CD4-positive, alpha-beta T cell treated with Interferon gamma for 1 hour (primary cell): ENCODE measurements around the gene WDR33.
A peak's percentile ranks its signal among the peaks of the same experiment; 100 is the strongest.
"Not testable (repeated sequence)": the region's sequence is repeated elsewhere in the genome, so short reads cannot be mapped to it uniquely, and the experiment has no call there.

Source experiments
- DNase-seq: peaks from one replicate; pipeline ENCODE4 v3.0.0-alpha.2; 2020

The WDR33 gene

GRCh38 chr2:127810619-127811396 is at the start of gene WDR33:
Gene WDR33 (minus strand): TSS chr2:127811171. CDS start chr2:127770981, 40,190 bp downstream.
- DNase-seq: peak; percentile 93

GRCh38 chr2:127860130-127860529 is 49.2 kb upstream of the WDR33 start:
- no peak for DNase-seq

GRCh38 chr2:127859712-127860085 is 48.7 kb upstream of the WDR33 start:
- peak; percentile 75 for DNase-seq

- DNase-seq: no peak
Observed at GRCh38 chr2:127857265-127857808, 46.4 kb upstream of the WDR33 start.

GRCh38 chr2:127853671-127854070 is 42.7 kb upstream of the WDR33 start:
- DNase-seq: no peak

- DNase-seq: no peak
Observed at GRCh38 chr2:127852388-127852787, 41.4 kb upstream of the WDR33 start.

GRCh38 chr2:127847931-127848330 is 37.0 kb upstream of the WDR33 start:
- DNase-seq: no peak

GRCh38 chr2:127844973-127845372 is 34.0 kb upstream of the WDR33 start:
- no peak for DNase-seq

- DNase-seq: no peak
Observed at GRCh38 chr2:127843677-127844076, 32.7 kb upstream of the WDR33 start.

GRCh38 chr2:127841466-127842178 is 30.7 kb upstream of the WDR33 start:
- DNase-seq: no peak

GRCh38 chr2:127840893-127841292 is 29.9 kb upstream of the WDR33 start:
- no peak for DNase-seq

GRCh38 chr2:127834951-127835350 is 24.0 kb upstream of the WDR33 start:
- DNase-seq: no peak

GRCh38 chr2:127829845-127830246 is 18.9 kb upstream of the WDR33 start:
- peak; percentile 69 for DNase-seq

GRCh38 chr2:127826708-127827107 is 15.7 kb upstream of the WDR33 start:
- not testable (repeated sequence) for DNase-seq

- no peak for DNase-seq
Observed at GRCh38 chr2:127826047-127826446, 15.1 kb upstream of the WDR33 start.

- no peak for DNase-seq
Observed at GRCh38 chr2:127820080-127820668, 9.2 kb upstream of the WDR33 start.

GRCh38 chr2:127818794-127819425 is 7.9 kb upstream of the WDR33 start:
- DNase-seq: no peak

GRCh38 chr2:127818241-127818640 is 7.3 kb upstream of the WDR33 start:
- no peak for DNase-seq

GRCh38 chr2:127814677-127815076 is 3.7 kb upstream of the WDR33 start:
- no peak for DNase-seq

- DNase-seq: not testable (repeated sequence)
Observed at GRCh38 chr2:127812441-127812840, 1.5 kb upstream of the WDR33 start.

- DNase-seq: no peak
Observed at GRCh38 chr2:127811397-127812321, 688 bp upstream of the WDR33 start.

GRCh38 chr2:127810156-127810618 is 784 bp downstream of the WDR33 start:
- DNase-seq: no peak
